HFFc6 (cell line): ENCODE measurements around the gene SLC8A1. TPM values are rescaled to one million over a fixed set of nuclear protein-coding genes. Genes with fewer than 3 reads are reported as not detected.
A peak's percentile ranks its signal among the peaks of the same experiment; 100 is the strongest.

Source experiments
- DNase-seq: peaks from one replicate; pipeline ENCODE4 v3.0.0-alpha.2; 2018
- H3K27ac Mint-ChIP-seq: 2 replicates; pipeline ENCODE4 v1.8.0; 2020; ENCODE audit warnings: mild to moderate bottlenecking, mixed read lengths
- H3K27me3 Mint-ChIP-seq: 2 replicates; pipeline ENCODE4 v1.8.0; 2021; ENCODE audit warnings: mild to moderate bottlenecking, moderate library complexity, mixed read lengths; ENCODE audit not compliant: insufficient read depth
- H3K36me3 Mint-ChIP-seq: 2 replicates; pipeline ENCODE4 v1.8.0; 2021; ENCODE audit warnings: low read depth, mixed read lengths
- H3K4me1 Mint-ChIP-seq: 2 replicates; pipeline ENCODE4 v1.8.0; 2020; ENCODE audit warnings: low read depth, mixed read lengths
- H3K4me3 Mint-ChIP-seq: 2 replicates; pipeline ENCODE4 v1.8.0; 2020; ENCODE audit warnings: mild to moderate bottlenecking, moderate library complexity, mixed read lengths
- H3K9me3 Mint-ChIP-seq: 2 replicates; pipeline ENCODE4 v1.8.0; 2020; ENCODE audit warnings: mild to moderate bottlenecking, mixed read lengths
- CTCF ChIP-seq: fragments of 200-600 bp; sonication (generic); IDR thresholded peaks from 2 replicates; pipeline ENCODE4 v1.5.0; 2021; ENCODE audit warnings: antibody characterized with exemption, mild to moderate bottlenecking
- total RNA-seq, 6 experiments: library from RNA; stranded (reverse); fragmentation: NEBNext Ultra II Directional; extraction: Animal tissue kit (Norgen Biotek cat#: 25700); gene quantifications; 2 replicates in 1 of 6; 3 replicates in 5 of 6; pipeline ENCODE4 v1.2.3, GENCODE V29; 2021

The SLC8A1 gene
- total RNA-seq, 6 experiments from 2014 or later = 71.5 to 96.9 (median 92.2) TPM

- Mint-ChIP-seq H3K27me3 (no peaks in the 10 kb centered on the region), H3K36me3 (peaks cover 53% of the 10 kb centered on the region), H3K27ac (peak overlapping the region; percentile 77), H3K9me3 (peaks cover 21% of the 10 kb centered on the region), H3K4me3 (peak overlapping the region; percentile 33; the same call in 1 of the 2 replicates), H3K4me1 (peaks cover 64% of the 10 kb centered on the region)
- TF ChIP-seq CTCF = no peak
- DNase-seq = peak; percentile 45
Measured at GRCh38 chr2:40220177-40220925, 231.5 kb downstream of the SLC8A1 start.

DNA sequence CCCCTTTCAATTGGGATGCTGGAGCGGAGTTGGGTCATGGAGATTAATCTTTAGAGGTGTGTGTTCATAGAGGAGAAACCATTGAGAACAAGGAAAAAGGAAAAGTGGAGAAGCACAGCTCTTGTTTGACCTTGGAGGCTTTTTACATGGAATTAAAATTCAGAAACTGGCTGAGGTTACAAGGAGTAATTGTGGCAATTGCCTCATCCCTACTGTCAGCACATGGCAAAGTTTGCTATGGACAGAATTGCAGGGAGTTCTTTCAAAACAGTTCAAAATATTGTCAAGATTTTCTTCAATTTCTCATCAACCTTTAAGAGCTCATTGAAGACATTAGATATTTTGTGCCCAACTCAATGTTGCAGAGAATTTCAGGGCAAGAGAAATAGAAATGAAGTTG, 232.7 kb downstream of the SLC8A1 start:
- H3K4me1 Mint-ChIP-seq = peaks cover 58% of the 10 kb centered on the region
- H3K4me3 Mint-ChIP-seq = no peak overlapping the region
- peaks cover 52% of the 10 kb centered on the region for H3K36me3 Mint-ChIP-seq
- no peak for TF ChIP-seq CTCF
- no peak for DNase-seq
- peaks cover 21% of the 10 kb centered on the region for H3K9me3 Mint-ChIP-seq
- 0 out of 2 replicates have a peak overlapping the region, but pooled peaks have one; percentile 17 for H3K27ac Mint-ChIP-seq
- H3K27me3 Mint-ChIP-seq = no peaks in the 10 kb centered on the region

GRCh38 chr2:40218679-40219078, 233.2 kb downstream of the SLC8A1 start:
- peak; percentile 11 for DNase-seq
- 0 out of 2 replicates have a peak overlapping the region, but pooled peaks have one; percentile 17 for H3K27ac Mint-ChIP-seq
- no peaks in the 10 kb centered on the region for H3K27me3 Mint-ChIP-seq
- peaks cover 47% of the 10 kb centered on the region for H3K36me3 Mint-ChIP-seq
- no peak overlapping the region; the same call in 1 of the 2 replicates for H3K4me3 Mint-ChIP-seq
- peaks cover 21% of the 10 kb centered on the region for H3K9me3 Mint-ChIP-seq
- no peak for TF ChIP-seq CTCF
- peaks cover 58% of the 10 kb centered on the region for H3K4me1 Mint-ChIP-seq

DNA sequence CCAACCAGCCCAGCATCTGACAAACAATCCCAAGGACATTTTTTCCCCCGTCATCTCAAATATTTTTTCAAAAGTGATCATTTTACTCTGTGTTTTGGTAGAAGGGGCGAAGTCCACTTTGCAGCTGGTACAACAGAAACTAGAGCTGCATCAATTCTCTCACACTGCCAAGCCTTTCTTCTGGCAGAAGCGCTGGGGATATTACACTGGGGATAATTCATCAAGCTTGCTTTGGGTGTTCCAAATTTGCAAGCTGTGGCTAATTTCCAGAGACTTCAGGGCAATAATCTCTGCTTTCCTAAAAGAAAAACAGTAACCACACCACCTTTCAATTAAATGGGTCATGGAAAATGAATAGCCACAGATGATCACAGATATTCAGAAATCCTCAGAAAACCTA, 238.3 kb downstream of the SLC8A1 start:
- Mint-ChIP-seq H3K9me3 (peaks cover 14% of the 10 kb centered on the region), H3K27ac (peak overlapping the region; percentile 66), H3K4me3 (no peak overlapping the region; the same call in 1 of the 2 replicates), H3K4me1 (peaks cover 70% of the 10 kb centered on the region), H3K36me3 (peaks cover 53% of the 10 kb centered on the region), H3K27me3 (no peaks in the 10 kb centered on the region; the same call in 1 of the 2 replicates)
- TF ChIP-seq CTCF = no peak
- no peak for DNase-seq

DNA sequence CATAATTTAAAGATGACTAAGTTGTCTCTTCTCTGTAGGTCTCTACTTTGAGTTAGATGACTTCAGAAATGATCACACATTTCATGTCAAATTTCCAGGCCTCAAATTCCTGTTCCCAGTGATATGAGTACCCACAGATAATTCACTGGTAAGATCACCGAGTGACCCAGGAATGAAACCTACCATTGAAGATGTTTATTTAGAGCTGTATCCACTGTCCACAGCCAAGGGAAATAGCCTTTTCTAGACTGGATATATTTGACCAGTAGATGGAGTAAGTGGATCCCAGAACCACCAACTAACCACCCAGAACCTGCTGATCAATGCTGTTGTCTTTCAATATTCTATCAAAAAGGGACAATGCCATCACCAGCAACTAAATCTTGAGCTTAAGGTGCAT, 238.8 kb downstream of the SLC8A1 start:
- Mint-ChIP-seq H3K27me3 (no peaks in the 10 kb centered on the region; the same call in 1 of the 2 replicates), H3K36me3 (peaks cover 52% of the 10 kb centered on the region), H3K27ac (peak overlapping the region; percentile 66), H3K4me1 (peaks cover 70% of the 10 kb centered on the region), H3K9me3 (peaks cover 14% of the 10 kb centered on the region), H3K4me3 (no peak overlapping the region; the same call in 1 of the 2 replicates)
- peak; percentile 79 for TF ChIP-seq CTCF
- DNase-seq = peak; percentile 82
